ENCODE results near the gene VPS54.
"Not testable (repeated sequence)": the region's sequence is repeated elsewhere in the genome, so short reads cannot be mapped to it uniquely, and the experiment has no call there.

VPS54 gene

GRCh38 chr2:63991173-63991999, 27.8 kb downstream of the VPS54 start:
- DNase-seq, result not testable (repeated sequence)

GRCh38 chr2:63990072-63990471, 29.2 kb downstream of the VPS54 start:
- no peak for DNase-seq

- DNase-seq, result not testable (repeated sequence)
Measured at GRCh38 chr2:63988842-63989436, 30.3 kb downstream of the VPS54 start.

GRCh38 chr2:63984606-63985359, 34.4 kb downstream of the VPS54 start:
- DNase-seq, result no peak

GRCh38 chr2:63983986-63984605, 35.1 kb downstream of the VPS54 start:
- peak; percentile 19 for DNase-seq

GRCh38 chr2:63982335-63982734, 36.9 kb downstream of the VPS54 start:
- DNase-seq, result no peak

GRCh38 chr2:63981702-63982103, 37.5 kb downstream of the VPS54 start:
- no peak for DNase-seq

GRCh38 chr2:63980794-63981193, 38.4 kb downstream of the VPS54 start:
- no peak for DNase-seq

- DNase-seq, result no peak
Measured at GRCh38 chr2:63977904-63978303, 41.3 kb downstream of the VPS54 start.

GRCh38 chr2:63976125-63976510, 43.1 kb downstream of the VPS54 start:
- DNase-seq, result no peak

GRCh38 chr2:63975437-63976124, 43.6 kb downstream of the VPS54 start:
- no peak for DNase-seq

GRCh38 chr2:63975036-63975435, 44.2 kb downstream of the VPS54 start:
- DNase-seq, result not testable (repeated sequence)

GRCh38 chr2:63962186-63962585, 57.0 kb downstream of the VPS54 start:
- no peak for DNase-seq

- DNase-seq, result no peak
Measured at GRCh38 chr2:63950414-63950813, 68.8 kb downstream of the VPS54 start.

- DNase-seq, result no peak
Measured at GRCh38 chr2:63942788-63943187, 76.4 kb downstream of the VPS54 start.

GRCh38 chr2:63932104-63932503, 87.1 kb downstream of the VPS54 start:
- DNase-seq, result not testable (repeated sequence)

GRCh38 chr2:63926815-63927214, 92.4 kb downstream of the VPS54 start:
- no peak for DNase-seq

GRCh38 chr2:63914311-63914710, 104.9 kb downstream of the VPS54 start:
- no peak for DNase-seq

GRCh38 chr2:63903003-63903402, 116.2 kb downstream of the VPS54 start:
- no peak for DNase-seq

- no peak for DNase-seq
Measured at GRCh38 chr2:63902149-63902548, 117.1 kb downstream of the VPS54 start.

- DNase-seq, result no peak
Measured at GRCh38 chr2:63899639-63900038, 119.6 kb downstream of the VPS54 start.

GRCh38 chr2:63898839-63899238, 120.4 kb downstream of the VPS54 start:
- DNase-seq, result no peak

- DNase-seq, result no peak
Measured at GRCh38 chr2:63894167-63894566, 125.1 kb downstream of the VPS54 start.

Measured in HCEC 1CT (cell line).